Measurements from ENCODE around the gene FAM210A. TPM values are rescaled to one million over a fixed set of nuclear protein-coding genes. Genes with fewer than 3 reads are reported as not detected.
"Not testable (repeated sequence)": the region's sequence is repeated elsewhere in the genome, so short reads cannot be mapped to it uniquely, and the experiment has no call there.

The FAM210A gene, protein sequence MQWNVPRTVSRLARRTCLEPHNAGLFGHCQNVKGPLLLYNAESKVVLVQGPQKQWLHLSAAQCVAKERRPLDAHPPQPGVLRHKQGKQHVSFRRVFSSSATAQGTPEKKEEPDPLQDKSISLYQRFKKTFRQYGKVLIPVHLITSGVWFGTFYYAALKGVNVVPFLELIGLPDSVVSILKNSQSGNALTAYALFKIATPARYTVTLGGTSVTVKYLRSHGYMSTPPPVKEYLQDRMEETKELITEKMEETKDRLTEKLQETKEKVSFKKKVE
- total RNA-seq = 18.1 TPM

DNA sequence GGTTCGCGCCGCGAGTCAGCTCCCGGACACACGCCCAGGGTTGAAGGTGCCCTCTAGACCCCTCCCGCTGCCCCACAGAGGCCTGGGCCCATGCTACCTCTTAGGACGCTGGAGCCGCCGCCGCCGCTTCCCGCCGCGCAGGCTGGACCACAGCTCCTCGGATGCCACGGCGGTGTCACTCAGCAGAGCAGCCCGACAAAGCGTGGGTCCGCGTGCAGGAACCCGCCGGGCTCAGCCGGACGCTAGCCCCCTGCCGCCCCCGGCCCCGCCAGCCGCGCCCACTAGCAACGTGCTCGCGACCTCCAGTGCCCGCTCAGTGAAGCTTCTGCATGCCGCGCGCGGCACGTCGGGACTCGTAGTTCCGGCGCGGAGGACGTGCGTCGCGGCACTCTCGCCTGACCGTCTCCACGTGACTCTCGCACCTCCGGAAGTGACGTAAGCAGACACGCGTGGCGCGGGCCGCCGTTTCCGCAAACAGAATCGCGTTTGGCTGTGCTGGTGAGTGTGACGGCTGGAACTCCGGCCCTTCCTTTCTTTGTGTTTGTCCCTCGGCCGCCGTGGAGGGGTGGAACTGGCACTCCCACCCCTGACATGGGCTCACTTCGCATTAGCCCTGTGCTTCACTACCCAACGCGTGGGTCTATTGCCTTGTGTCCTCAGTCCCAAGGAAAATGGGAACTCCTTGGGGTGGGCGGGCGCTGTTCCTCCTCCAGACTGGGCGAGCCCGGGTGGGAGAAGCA, at the start of gene FAM210A, which contains the start of gene RNMT:
Gene FAM210A (minus strand): TSS at position 327 of the 740 bp plus-strand sequence. CDS start 44,481 bp downstream, outside the sequence.
Gene RNMT (plus strand): TSS at position 442 of the 740 bp plus-strand sequence. CDS start 4,845 bp downstream, outside the sequence.
- peak; percentile 97 for DNase-seq

DNA sequence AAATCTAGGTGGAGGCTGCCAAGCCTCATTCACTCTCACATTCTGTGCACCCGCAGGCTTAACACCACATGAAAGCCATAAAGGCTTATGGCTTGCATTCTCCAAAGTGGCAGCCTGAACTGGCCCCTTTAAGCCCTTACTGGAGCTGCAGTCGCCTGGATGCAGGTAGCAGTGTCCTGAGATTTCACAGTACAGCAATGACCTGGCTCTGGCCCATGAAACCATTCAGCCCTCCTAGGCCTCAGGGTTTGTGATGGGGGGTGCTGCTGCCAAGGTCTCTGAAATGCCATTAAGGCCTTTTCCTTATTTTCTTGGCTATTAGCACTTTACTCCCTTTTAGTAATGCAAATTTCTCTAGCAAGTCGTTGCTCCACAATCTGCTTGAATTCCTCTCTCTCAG, 48.7 kb upstream of the FAM210A start:
- no peak for DNase-seq

DNA sequence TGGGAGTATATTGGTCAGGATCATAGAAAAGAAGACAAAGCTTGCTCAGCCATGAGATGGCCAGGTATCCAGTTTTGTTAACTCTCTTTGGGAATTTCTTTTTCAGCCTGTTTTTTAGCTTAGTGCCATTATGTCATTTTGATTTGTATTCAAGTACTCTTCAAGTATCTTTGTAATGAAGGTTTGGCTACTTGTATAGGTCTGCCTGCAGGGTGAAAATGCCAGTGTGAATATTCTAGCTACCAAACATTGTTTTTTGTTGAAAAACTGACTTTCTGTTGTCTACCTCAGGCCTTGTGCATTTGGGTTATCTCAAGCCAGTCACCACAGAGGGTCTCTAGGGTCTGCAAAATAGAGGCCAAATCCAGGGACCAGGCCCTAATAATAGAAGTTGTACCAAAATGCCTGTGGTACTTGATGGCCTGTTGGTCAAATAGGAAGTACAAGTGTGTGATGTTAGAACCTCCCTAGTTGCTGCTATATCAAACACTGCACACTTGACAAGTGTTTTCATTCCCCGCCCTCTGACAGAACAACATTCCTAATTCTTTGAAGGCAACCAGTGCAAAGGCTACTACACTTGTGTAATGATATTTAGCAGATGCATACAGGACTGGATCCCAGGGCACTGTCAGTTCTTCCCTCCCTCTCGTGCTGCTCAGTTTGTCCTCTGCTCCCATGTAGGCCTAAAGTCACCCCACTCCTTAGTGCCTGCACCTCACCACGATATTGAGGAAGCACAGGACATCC, 36.5 kb upstream of the FAM210A start:
- no peak for DNase-seq

- no peak for DNase-seq
Observed at GRCh38 chr18:13760047-13760446, 33.7 kb upstream of the FAM210A start.

DNA sequence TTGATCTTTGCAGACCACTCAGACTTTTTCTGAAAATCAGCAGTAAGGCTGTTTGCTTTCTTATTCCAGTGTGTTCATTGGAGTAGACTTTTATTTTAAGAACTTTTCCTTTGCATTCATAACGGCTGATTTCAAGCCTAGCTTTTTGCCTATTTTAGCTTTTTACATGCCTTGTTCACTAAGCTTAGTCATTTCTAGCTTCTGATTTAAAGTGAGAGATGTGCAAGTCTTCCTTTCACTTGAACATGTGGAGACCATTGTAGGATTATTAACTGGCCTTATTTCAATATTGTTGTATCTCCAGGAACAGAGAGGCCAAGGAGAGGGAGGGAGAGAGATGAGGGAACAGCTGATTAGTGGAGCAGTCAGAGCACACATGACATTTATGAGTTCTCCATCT, 32.3 kb upstream of the FAM210A start:
- DNase-seq = no peak

- DNase-seq = no peak
Observed at GRCh38 chr18:13756671-13757070, 30.3 kb upstream of the FAM210A start.

- DNase-seq = no peak
Observed at GRCh38 chr18:13756261-13756660, 29.9 kb upstream of the FAM210A start.

GRCh38 chr18:13751599-13751998, 25.2 kb upstream of the FAM210A start:
- DNase-seq = not testable (repeated sequence)

DNA sequence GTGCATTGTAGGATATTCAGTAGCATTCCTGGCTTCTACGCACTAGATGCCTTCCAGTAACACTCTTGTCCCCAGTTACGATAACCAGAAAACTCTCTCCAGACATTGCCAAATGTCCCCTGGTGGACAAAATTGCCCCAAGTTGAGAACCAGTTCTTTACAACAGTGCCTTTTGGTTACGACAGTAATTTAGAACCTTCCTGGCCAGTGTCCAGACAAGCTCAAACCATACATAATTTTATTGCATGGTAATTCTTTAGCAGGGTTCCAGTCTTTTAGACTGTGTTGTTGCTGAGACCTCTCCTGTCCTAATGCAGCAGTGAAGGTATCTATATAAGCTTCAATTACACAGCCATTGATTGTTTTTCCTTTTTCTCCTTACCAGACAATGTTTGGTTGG, 20.3 kb upstream of the FAM210A start:
- no peak for DNase-seq

GRCh38 chr18:13745696-13746095, 19.3 kb upstream of the FAM210A start:
- peak; percentile 10 for DNase-seq

DNA sequence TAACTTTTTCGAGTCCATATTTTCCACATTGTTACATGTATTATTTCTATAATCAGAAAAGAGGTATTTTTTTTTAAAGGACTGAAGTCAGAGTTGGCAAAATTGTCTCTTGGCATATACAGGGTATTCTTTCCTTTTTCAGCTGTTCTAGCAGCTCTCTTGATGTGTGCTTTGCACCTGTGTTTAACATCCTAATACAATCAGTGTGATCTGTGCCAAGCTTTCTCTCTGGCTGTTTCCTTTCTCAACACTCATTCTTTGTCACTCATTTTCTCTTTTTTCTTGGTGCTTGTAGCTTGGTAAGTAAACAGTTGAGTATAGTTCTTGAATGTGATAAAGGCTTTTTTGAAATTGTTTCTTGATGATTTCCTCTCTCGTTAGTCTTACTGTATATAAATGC, 9.3 kb upstream of the FAM210A start:
- no peak for DNase-seq

GRCh38 chr18:13730481-13730880, 4.1 kb upstream of the FAM210A start:
- DNase-seq = no peak

DNA sequence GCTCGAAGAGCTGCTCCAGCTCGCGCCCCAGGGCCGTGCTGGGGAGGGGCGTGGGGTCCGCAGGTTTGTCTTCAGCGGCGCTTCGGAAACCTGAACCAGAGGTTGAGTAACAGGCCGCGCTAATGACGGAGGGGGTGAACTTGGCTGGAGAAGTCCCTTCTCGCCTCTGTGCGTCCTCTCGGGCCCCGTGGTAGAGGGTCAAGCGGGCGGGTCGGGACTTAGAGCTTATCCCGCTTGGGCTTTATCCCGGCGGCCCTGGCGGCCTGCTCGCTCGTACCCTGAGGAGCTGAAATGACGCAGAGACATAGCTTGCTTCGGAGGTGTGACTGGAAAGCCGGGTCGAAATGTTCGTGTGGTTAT, 594 bp upstream of the FAM210A start:
- no peak for DNase-seq

GRCh38 chr18:13725566-13726231, 659 bp downstream of the FAM210A start:
- peak; percentile 3 for DNase-seq

DNA sequence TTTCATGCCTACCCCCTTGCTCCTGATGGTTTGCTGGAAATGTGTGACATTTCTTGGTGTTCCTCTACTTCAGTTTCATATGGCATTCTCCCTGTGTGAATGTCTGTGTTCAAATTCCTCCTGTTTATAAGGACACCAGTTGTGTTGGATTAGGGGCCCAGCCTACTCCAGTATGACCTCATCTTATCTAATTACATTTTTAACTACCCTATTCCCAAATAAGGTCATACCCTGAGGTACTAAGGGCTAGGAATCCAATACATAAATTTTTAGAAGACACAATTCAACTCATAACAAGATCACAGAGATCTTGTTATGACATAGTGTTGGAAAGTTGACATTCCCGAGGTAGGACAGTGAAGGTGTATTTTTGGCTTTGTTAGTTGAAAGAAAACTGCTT, 5.5 kb downstream of the FAM210A start:
- no peak for DNase-seq

DNA sequence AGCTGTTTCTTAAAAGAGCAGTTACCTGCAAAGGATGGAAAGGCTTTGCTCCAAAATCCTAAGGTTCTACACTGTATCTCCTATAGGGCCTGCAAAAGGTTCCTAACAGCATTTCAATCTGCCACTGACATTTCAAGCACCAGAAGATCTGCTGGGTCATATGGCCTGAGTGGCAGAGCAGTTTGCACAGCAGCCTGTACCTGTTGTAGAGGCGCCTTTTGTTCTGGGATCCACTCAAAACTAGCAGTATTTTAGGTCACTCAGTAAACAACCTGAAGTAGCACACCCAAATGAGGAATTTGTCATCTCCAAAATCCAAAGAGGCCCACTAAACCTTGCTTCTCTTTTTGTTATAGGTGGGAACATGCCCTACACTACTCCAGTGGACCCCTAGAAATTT, 6.2 kb downstream of the FAM210A start:
- DNase-seq = no peak

- DNase-seq = no peak
Observed at GRCh38 chr18:13716916-13717315, 9.4 kb downstream of the FAM210A start.

GRCh38 chr18:13715330-13715729, 11.0 kb downstream of the FAM210A start:
- DNase-seq = no peak

DNA sequence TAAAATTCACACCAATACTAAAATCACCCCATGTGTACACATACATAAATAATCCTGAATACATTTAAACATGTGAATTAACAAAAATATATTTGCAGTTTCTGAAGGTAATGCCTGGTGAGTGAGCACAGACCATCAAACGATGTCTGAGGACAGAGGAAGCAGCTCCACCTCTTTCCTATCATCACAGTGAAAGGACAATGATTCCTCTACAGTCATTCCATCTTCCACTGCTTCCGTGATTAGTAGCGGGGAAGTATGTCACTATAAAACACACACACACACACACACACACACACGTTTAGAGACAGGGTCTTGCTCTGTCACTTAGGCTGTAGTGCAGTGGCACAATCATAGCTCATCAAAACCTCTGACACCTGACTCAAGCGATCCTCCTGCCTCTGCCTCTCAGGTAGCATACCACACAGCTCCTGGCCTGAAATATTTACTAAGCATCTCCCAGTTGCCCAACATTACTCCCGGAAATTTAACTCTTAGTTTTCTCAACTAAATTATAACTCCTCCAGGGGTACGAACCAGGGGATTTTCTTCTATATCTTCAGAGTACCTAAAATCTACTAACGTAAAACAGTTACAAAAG, 12.8 kb downstream of the FAM210A start:
- no peak for DNase-seq

DNA sequence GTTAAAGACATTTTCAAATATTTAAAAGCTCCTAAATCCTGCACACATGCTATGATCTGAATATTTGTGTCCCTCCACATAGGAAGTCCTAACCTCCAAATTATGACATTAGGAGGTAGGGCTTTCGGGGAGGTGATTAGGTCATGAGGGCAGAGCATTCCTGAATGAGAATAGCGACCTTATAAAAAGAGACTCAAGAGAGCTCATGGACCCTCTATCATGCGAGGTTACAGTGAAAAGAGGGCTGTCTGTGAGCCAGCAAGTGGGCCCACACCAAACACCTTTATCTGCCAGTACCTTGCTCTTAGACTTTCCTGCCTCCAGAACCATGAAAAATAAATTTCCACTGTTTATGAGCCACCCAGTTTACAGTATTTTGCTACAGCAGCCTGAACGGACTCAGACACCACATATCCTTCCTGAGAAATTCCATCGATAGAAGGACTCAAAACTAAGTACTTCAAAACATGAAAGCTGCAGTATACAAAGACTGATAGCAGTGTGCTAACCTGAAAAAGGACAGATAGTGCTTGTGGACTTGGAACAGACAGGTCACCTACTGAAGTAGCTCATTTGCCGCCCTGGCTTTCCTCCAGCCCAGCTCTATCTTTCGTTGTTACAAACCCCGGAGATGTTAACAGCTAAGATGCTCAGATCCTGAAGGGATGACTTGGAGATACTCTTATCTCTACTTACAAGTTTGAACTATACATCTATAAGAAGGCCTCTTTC, 13.8 kb downstream of the FAM210A start:
- no peak for DNase-seq

- no peak for DNase-seq
Observed at GRCh38 chr18:13710414-13710831, 15.9 kb downstream of the FAM210A start.
